ENCODE data around the gene ANKRD55. TPM values are rescaled to one million over a fixed set of nuclear protein-coding genes. Genes with fewer than 3 reads are reported as not detected.

Gene ANKRD55
- total and polyA plus RNA-seq, 2 of the 8 experiments (the other 6 are each of a cell fraction or from before 2014, with no cell fraction given) = not detected

GRCh38 chr5:56112526-56113121 is 120.5 kb downstream of the ANKRD55 start:
- Histone ChIP-seq H3K4ac (replicated peaks; ENCODE audit: insufficient read length, low read depth, low read length) (no peak overlapping the region), H3K4me2 (ENCODE audit: insufficient read depth in 1 of 2, low read depth in 2 of 2, low read length in 2 of 2) (no peak overlapping the region), H2BK5ac (ENCODE audit: low read depth, low read length) (no peak overlapping the region), H3K36me3 (ENCODE audit: control insufficient read depth in 2 of 4, insufficient read depth in 4 of 4, low read length in 3 of 4) (no peaks in the 10 kb centered on the region), H4K5ac (ENCODE audit: insufficient read length, low read depth, low read length) (no peak overlapping the region), H3K18ac (ENCODE audit: extremely low read depth, low read length) (no peak overlapping the region), H3K56ac (replicated peaks; ENCODE audit: insufficient read length, low read depth, low read length) (no peak overlapping the region), H4K8ac (ENCODE audit: extremely low read depth, insufficient read depth, low read length) (no peak overlapping the region), H2BK120ac (replicated peaks; ENCODE audit: low read depth, low read length) (no peak overlapping the region), H3K79me1 (ENCODE audit: low read depth, low read length) (no peaks in the 10 kb centered on the region), H3K27me3 (replicated peaks in 1 of 4; ENCODE audit: control insufficient read depth in 3 of 4, extremely low read depth in 1 of 4, insufficient read depth in 3 of 4, low read length in 3 of 4) (no peaks in the 10 kb centered on the region), H3K79me2 (ENCODE audit: control insufficient read depth in 1 of 2, insufficient read depth in 2 of 2, low read length in 2 of 2) (no peaks in the 10 kb centered on the region), H3K4me1 (replicated peaks in 1 of 4; ENCODE audit: control insufficient read depth in 3 of 4, insufficient read depth in 4 of 4, low read length in 3 of 4) (no peaks in the 10 kb centered on the region), H3K23me2 (ENCODE audit: low read depth, low read length) (no peaks in the 10 kb centered on the region), H3K9me3 (ENCODE audit: insufficient read depth in 2 of 2, low read depth in 1 of 2, low read length in 1 of 2) (no peaks in the 10 kb centered on the region), H2BK20ac (ENCODE audit: low read length) (no peak overlapping the region), H4K20me1 (replicated peaks in 1 of 2; ENCODE audit: control insufficient read depth in 1 of 2, insufficient read depth in 2 of 2, low read length in 2 of 2) (no peaks in the 10 kb centered on the region), H3K4me3 (ENCODE audit: extremely low read depth in 1 of 4, insufficient read depth in 2 of 4, low read depth in 3 of 4, low read length in 4 of 4) (no peak overlapping the region), H4K91ac (replicated peaks; ENCODE audit: insufficient read length, low read length) (no peak overlapping the region), H3K23ac (ENCODE audit: insufficient read length) (no peak overlapping the region), H2BK15ac (ENCODE audit: low read length) (no peak overlapping the region), H2AK5ac (ENCODE audit: low read depth, low read length) (no peak overlapping the region), H2AFZ (ENCODE audit: low read length) (no peak overlapping the region), H3K14ac (ENCODE audit: insufficient read length) (no peak overlapping the region), H2BK12ac (ENCODE audit: low read depth, low read length) (no peak overlapping the region), H3K9ac (replicated peaks in 1 of 4; ENCODE audit: extremely low read depth in 1 of 4, low read depth in 3 of 4, low read length in 3 of 4) (no peak overlapping the region), H3K27ac (ENCODE audit: low read depth, low read length) (no peak overlapping the region)
- 97% methylated on average over 8 of the region's 11 CpGs; no CpG with 5 or more reads in 1 of the 2 experiments for WGBS, 2 experiments (ENCODE audit: extremely low coverage in 1 of 2, insufficient coverage in 1 of 2, insufficient read length in 1 of 2, insufficient replicate concordance in 2 of 2, low coverage in 1 of 2, low lambda C conversion rate in 2 of 2, missing lambda C conversion rate in 1 of 2)
- no peak for DNase-seq (ENCODE audit: low read depth in 1 of 2, low spot score in 2 of 2)
- TF ChIP-seq POLR2AphosphoS5 (IDR thresholded peaks at IDR 0.05; ENCODE audit: low read depth, low read length) (no peak), KDM5A (IDR thresholded peaks at IDR 0.05; ENCODE audit: low read length) (no peak), SIX5 (IDR thresholded peaks at IDR 0.05; ENCODE audit: low read depth, low read length) (no peak), HDAC2 (IDR thresholded peaks at IDR 0.05; ENCODE audit: borderline replicate concordance in 1 of 2, low read depth in 2 of 2, low read length in 2 of 2) (no peak), ZNF274 (IDR thresholded peaks at IDR 0.05; ENCODE audit: borderline replicate concordance, extremely low read depth, low read length) (no peak), USF2 (IDR thresholded peaks at IDR 0.05; ENCODE audit: low read length) (no peak)
- CTCF ChIA-PET (ENCODE audit: partially characterized antibody) = interaction anchor here (0.6 to 0.7 kb wide), 2 partner anchors 40 to 75 kb away, joined by 3 read pairs; no protein-coding TSS in a partner anchor
- POLR2A ChIA-PET (ENCODE audit: partially characterized antibody) = no interaction called here
- FAIRE-seq = no peak
